ENCODE data around the gene SARDH.

- TF ChIP-seq SP1 (IDR thresholded peaks at IDR 0.05) (no peak), ARNT (IDR thresholded peaks at IDR 0.05) (no peak), PKNOX1 (IDR thresholded peaks at IDR 0.05) (no peak), ZNF384 (IDR thresholded peaks at IDR 0.05) (no peak), BHLHE40 (IDR thresholded peaks at IDR 0.05; ENCODE audit: borderline replicate concordance) (no peak), SUZ12 (IDR thresholded peaks at IDR 0.05) (no peak), TARDBP (IDR thresholded peaks at IDR 0.05) (no peak), ELF4 (IDR thresholded peaks at IDR 0.05) (no peak), HDGF (IDR thresholded peaks at IDR 0.05; ENCODE audit: borderline replicate concordance) (no peak), FOXK2 (IDR thresholded peaks at IDR 0.05) (no peak), L3MBTL2 (conservative IDR thresholded peaks at IDR 0.05) (no peak), FOXA1 (IDR thresholded peaks at IDR 0.05) (no peak)
Measured at GRCh38 chr9:133784731-133785561, 46.8 kb upstream of the SARDH start.

All from HEK293T (cell line).